ENCODE results near the gene SGO1.

GRCh38 chr3:20141316-20141715 is 44.7 kb downstream of the SGO1 start:
- no peak for TF ChIP-seq SUZ12 (IDR thresholded peaks at IDR 0.05; ENCODE audit: extremely low read depth, insufficient read depth, insufficient read length)
- no peak for TF ChIP-seq ZNF274 (IDR thresholded peaks at IDR 0.05; ENCODE audit: low read depth, low read length)
- no peak for TF ChIP-seq YY1 (IDR thresholded peaks at IDR 0.05; ENCODE audit: insufficient read depth, insufficient read length)

All from NT2/D1 (cell line).